GM13976 (cell line): Measurements from ENCODE around the gene MYCBPAP.
A peak's percentile ranks its signal among the peaks of the same experiment; 100 is the strongest.

Experiments used
- DNase-seq: peaks from one replicate; pipeline ENCODE4 v3.0.0; 2012; ENCODE audit warnings: low spot score
- in situ Hi-C: fragments of 300-500 bp; cut with MboI; formaldehyde crosslinking; loops from one replicate; pipeline ENCODE4 v1.12.0; 2022; ENCODE audit warnings: low sequenced_read_pairs, mixed read lengths, inconsistent platforms; ENCODE audit not compliant: unreplicated experiment
- TF ChIP-seq, protein P1 (sequence below): IDR thresholded peaks from 2 replicates; pipeline ENCODE4 v1.5.1; 2012; ENCODE audit warnings: borderline replicate concordance, mild to moderate bottlenecking; ENCODE audit not compliant: insufficient read depth; ENCODE audit errors: extremely low read depth, missing control alignments, control extremely low read depth

The MYCBPAP gene

DNA sequence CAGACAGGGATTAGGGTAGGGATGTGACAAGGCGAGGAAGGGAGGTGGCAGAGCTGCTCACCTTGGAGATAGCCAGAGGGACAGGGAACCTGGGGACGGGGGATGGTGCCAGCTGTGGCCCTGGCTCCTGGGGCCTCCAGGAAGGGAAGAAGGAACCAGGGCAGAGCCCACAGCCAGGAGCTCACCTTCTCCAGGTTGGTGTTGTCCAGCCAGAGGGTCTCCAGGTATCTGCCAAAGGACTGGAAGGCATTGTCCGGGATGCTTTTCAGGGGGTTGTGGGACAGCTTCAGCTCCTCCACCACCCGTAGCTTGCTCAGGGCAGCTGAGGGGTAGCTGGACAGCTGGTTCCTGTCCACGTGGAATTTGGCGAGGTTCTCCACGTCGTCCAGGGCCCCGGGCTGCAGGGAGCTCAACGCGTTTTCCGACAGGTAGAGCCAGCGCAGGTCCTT is 40.4 kb upstream of the MYCBPAP start:
- TF ChIP-seq, protein P1, sequence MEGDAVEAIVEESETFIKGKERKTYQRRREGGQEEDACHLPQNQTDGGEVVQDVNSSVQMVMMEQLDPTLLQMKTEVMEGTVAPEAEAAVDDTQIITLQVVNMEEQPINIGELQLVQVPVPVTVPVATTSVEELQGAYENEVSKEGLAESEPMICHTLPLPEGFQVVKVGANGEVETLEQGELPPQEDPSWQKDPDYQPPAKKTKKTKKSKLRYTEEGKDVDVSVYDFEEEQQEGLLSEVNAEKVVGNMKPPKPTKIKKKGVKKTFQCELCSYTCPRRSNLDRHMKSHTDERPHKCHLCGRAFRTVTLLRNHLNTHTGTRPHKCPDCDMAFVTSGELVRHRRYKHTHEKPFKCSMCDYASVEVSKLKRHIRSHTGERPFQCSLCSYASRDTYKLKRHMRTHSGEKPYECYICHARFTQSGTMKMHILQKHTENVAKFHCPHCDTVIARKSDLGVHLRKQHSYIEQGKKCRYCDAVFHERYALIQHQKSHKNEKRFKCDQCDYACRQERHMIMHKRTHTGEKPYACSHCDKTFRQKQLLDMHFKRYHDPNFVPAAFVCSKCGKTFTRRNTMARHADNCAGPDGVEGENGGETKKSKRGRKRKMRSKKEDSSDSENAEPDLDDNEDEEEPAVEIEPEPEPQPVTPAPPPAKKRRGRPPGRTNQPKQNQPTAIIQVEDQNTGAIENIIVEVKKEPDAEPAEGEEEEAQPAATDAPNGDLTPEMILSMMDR, result no peak
- in situ Hi-C loops, result no loop called here
- peak; percentile 35 for DNase-seq

DNA sequence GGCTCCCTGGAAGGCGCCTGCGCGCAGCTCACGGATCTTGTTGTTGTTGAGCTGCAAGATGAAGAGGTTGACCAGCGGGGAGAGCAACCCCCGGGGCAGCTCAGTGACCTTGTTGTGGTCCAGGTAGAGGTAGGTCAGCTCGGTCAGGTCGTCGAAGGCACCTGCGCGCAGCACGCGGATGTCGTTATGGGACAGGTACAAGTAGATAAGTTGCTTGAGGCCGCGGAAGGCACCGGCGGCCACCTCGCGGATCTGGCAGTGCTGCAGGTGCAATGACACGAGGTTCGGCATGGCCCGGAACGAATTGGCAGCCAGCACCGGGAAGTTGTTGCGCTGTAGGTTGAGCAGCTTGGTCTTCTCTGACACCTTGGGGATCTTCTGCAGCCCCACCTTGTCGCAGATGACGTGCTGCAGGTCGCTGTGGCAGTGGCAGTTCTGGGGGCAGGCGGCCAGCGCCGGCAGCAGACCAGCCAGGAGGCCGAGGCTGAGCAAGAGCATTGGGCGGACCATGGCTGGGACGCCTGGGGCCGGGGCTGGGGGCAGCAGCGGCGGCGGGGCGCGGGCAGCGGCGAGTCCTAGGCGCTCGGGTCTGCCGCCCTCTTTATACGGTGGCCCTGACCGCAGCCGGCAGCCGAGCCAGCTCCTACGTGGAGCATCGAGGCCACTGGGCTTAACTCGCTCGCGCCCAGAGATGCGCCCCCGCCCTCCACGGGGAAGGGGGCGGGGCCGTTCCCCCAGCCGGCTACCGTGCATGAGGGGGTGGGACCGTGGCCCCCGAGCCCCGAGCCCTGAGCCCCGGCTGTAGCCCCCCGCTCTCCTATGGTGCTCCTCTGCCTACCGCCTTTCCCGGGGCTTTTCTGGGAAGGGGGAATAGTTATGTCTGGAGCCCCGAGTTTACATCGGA is 39.7 kb upstream of the MYCBPAP start, which contains the start of gene CHAD:
Gene CHAD, minus strand, starts transcription at position 577 of the 904 bp plus-strand sequence. Its CDS starts 67 bp downstream, at position 510.
- in situ Hi-C loops, result no loop called here
- TF ChIP-seq, protein P1, result no peak
- peak; percentile 57 for DNase-seq

DNA sequence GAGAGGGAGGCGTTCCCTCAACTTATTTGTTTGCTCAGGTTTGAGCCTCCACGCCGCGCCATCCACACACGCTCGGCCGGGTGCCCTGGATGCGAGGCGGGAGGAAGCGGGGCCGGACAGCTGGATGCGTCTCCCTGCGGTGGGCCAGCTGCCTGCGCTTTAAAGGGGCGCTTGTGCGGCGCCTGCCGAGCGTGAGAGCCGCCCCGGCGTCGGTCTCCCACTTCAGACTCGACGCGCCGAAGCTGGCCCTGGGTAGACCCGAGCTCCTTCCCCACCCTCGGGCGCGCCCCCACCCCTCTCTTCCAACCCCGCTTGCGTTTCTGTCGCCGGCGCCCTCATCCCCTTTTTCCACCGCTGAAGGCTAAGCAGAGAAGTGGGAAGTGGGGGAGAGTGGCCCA is 39.0 kb upstream of the MYCBPAP start:
- TF ChIP-seq, protein P1, result no peak
- no peak for DNase-seq
- in situ Hi-C loops, result no loop called here

DNA sequence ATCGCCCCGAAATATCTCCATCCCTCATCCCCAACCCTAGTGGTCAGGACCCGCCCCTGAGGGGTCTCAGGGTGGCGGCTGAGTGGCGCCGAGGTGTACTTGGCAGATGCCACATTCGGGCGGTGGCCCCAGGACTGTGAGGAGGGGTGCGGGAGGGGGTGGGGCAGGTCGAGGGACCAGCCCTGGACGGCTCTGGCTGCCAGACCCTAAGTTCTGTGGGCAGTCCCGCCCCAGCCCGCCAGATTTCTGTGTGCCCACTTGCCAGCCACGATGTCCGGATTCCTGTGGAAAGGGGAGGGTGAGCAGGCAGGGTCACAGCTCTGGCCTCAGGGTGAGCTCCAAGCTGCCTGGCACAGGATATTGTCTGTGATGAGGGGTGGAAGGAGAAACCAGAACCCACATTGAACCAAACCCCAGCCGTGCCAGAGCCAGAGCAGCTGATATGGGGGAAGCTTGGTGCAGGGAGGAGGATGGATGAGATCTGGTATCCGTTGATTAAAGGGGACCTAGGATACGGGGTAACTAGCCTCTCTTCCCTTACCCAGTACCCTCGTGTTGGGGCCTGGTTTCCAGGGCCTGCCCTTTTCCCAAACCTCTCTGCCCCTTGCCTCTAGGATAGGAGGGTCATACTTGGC is 38.5 kb upstream of the MYCBPAP start:
- no peak for DNase-seq
- in situ Hi-C loops, result no loop called here
- TF ChIP-seq, protein P1, result no peak

DNA sequence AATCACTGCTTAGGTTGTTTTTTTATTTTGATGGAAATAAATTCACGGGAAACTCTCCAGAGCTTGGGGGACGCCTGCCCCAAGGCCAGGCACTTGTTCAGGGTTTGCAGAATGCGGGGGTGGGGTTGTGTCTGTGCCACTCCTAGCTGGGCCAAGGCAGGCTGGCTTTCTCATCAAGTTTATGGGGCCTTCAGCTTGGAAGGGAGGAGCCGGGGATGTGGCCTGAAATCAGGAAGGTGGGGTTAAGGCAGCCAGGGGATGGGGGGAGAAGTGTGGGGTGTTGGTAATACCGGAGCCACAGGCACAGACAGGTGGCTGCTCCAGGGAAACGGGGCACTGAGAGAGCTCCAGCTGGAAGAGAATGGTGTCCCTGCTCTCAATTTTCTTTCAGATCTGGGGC is 37.8 kb upstream of the MYCBPAP start:
- in situ Hi-C loops, result no loop called here
- TF ChIP-seq, protein P1, result no peak
- no peak for DNase-seq

DNA sequence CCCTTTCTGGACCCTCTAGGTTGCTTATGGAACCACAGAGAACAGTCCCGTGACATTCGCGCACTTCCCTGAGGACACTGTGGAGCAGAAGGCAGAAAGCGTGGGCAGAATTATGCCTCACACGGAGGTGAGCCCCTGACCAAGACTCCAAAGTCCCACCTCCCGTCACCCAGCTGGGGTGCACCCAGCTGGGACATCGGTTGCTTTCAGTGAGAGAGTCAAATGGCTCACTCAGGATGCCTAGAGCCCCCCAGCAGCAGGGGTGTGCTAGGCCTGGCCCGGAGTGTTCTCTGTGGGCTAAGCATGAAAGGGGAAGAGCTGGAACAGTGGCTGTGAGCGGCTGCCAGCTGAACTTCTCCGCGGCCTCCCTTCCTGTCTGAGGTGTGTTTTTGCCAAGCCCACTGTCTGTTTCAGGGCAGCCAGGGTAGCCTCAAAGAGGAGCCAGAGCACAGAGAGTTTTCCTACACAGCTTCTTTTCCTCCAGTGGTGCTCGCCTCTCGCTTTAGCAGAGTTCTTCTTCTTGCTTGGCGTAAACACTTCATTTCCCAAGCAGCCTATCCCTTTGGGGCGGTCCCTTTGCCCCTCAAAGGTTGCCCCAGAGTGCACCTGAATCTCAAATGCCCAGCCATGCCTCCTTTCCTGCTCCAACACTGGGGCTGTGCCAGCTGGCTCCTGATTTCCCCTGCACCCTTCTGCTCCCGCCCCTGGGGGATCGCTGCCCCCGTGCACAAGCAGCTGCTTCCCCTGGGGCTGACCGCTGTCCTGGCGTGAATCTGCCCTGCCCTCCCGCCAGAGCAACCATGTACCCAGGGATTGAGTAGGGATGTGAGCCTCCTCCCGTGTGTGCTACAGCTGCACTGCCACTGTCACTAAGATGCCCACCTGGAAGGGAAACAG is 37.0 kb upstream of the MYCBPAP start:
- TF ChIP-seq, protein P1, result no peak
- in situ Hi-C loops, result no loop called here
- DNase-seq, result no peak
